HG02840 (cell line): Measurements from ENCODE around the gene TMEM131.
"Not testable (repeated sequence)": the region's sequence is repeated elsewhere in the genome, so short reads cannot be mapped to it uniquely, and the experiment has no call there.

ENCODE experiments used
- ATAC-seq: cut with Tn5 transposase; IDR thresholded peaks from one replicate; pipeline ENCODE4 v1.9.1; 2021; ENCODE audit warnings: mild to moderate bottlenecking, moderate library complexity, moderate number of reproducible peaks; ENCODE audit not compliant: unreplicated experiment, low FRiP score

The TMEM131 gene

DNA sequence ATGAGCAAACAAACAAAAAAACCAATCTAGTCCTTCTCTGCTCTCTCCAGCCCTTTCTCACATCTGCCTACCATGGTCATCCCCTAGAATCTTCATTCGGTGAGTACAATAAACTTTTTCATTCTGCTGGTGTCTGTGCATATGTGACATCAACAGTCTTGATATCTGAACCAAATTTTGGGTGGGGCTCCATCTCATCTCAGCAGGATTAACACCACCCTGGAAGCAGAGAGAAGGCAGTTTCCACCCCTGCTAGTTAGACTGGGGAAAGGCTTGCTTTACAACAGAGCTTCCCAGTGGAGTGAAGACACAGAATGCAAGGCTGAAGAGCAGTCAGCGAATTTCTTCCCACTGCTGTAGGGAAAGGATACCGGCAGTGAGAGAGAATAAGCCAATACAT lies 116.9 kb downstream of the TMEM131 start:
- no peak for ATAC-seq

DNA sequence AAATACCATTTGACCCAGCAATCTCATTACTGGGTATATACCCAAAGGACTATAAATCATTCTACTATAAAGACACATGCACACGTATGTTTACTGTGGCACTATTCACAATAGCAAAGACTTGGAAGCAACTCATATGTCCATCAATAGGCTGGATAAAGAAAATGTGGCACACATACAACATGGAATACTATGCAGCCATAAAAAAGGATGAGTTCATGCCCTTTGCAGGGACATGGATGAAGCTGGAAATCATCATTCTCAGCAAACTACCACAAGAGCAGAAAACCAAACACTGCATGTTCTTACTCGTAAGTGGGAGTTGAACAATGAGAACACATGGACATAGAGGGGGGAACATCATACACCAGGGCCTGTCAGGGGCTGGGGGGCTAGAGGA lies 117.4 kb downstream of the TMEM131 start:
- not testable (repeated sequence) for ATAC-seq

GRCh38 chr2:97871096-97871780 lies 124.5 kb downstream of the TMEM131 start:
- no peak for ATAC-seq

DNA sequence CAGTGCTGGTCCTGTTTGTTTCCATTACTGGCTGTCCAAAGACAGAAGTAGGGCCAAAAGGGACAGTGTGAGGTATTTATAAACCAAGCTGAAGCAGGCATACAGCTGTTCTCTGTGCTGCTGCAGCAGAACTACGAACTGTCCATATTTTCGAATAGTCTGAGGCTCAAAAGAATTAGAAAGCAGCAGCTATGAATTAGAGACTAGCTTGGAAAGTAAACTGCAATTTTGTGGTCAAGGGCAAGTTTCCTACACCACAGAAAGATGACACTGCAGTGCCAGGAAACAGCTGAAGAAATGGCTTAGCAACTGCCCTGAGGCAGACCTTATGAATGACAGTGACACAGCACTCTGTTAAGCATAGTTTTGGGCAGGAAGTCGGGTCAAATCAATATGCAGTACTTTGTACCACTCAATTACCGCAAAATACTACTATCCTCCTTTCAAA lies 125.3 kb downstream of the TMEM131 start:
- ATAC-seq, result peak; percentile 99

DNA sequence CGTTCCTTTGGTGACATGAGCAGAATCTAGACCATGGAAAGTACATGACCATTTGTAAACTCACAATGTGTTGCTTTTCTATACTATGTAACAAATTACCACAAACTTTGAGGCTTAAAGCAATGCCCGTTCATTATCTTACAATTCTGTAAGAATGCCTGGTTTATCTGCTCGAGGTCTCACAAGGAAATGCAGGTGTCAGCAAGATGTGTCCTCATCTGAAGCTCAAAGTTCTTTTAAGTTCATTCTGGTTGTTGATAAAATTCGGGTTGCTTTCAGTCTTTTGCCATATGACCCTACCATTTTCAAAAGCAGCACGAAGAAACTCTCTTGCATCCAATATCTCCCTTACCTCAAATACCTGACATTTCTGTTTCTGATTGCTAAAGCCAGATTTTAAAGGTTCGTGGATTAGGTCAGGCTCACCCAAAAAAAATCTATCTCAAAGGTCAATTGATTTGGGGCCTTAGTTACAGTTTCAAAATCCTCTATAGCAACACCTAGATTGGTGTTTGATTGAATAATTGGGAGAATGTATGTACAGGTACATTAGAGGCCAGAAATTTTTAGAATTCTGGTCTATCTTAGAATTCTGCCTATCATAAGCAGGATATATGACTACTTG lies 125.9 kb downstream of the TMEM131 start:
- no peak for ATAC-seq

- no peak for ATAC-seq
These were observed 126.6 kb downstream of the TMEM131 start for GRCh38 chr2:97868986-97869721.

DNA sequence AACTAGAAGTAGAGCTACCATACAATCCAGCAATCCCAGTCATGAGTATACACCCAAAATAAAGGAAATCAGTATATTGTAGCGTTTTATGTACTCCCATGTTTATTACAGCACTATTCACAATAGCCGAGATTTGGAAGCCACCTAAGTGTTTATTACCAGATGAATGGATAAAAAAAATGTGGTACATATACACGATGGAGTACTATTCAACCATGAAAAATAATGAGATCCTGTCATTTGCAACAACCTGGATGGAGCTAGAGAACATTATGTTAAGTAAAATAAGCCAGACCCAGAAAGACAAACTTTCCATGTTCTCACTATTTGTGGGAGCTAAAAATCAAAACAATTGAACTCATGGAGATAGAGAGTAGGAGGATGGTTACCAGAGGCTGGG lies 131.9 kb downstream of the TMEM131 start:
- no peak for ATAC-seq

DNA sequence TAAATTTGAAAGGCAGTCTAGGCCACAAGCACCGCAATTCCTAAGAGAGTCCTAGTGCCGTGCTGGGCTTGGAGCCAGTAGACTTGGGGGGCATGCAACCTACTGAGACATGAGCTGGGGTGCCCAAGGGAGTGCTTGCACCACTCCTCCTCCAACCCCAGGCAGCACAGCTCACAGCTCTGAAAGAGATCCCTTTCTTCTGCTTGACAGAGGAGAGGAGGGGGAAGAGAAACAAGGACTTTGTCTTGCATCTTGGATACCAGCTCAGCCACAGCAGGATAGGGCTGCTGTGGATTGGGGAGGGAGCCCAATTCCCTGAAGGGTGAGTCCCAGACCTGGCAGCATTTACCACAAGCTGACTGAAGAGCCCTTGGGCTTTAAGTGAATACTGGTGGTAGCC lies 134.6 kb downstream of the TMEM131 start:
- ATAC-seq, result no peak

- ATAC-seq, result no peak
These were observed 137.3 kb downstream of the TMEM131 start for GRCh38 chr2:97858442-97858841.

GRCh38 chr2:97857553-97857952 lies 138.2 kb downstream of the TMEM131 start:
- ATAC-seq, result no peak

- not testable (repeated sequence) for ATAC-seq
These were observed 142.7 kb downstream of the TMEM131 start for GRCh38 chr2:97853057-97853456.

GRCh38 chr2:97851172-97851571 lies 144.6 kb downstream of the TMEM131 start:
- no peak for ATAC-seq

DNA sequence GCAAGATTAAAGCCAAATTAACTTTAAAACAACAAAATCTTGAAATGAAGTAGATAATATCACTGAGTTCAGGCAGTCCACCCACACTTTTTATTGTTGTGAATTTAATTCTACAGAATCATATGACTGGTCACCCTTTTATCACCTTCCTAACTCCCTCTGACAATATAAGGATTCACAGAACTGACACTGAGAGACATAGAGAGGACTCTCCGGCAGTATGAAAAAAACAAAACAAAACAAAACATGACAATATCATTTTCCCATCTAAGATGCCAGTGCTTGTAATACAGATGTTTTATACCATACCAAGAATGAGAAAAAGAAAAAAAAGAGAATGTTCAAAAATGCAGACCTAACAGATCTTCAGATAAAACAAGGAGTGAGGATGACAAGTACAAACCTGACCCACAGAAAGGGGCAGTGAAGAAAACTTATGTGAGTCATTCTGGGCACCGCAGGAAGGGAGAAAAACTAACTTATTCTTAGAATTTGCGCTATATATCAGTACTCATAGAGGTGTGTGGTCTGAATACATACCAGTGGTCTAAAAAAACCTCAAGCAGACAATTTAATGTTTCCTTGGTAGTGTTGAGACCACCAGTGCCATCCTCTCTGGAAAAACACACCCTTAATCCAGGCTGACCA lies 145.7 kb downstream of the TMEM131 start:
- ATAC-seq, result no peak

- no peak for ATAC-seq
These were observed 147.4 kb downstream of the TMEM131 start for GRCh38 chr2:97848306-97848705.

GRCh38 chr2:97846716-97847115 lies 149.0 kb downstream of the TMEM131 start:
- not testable (repeated sequence) for ATAC-seq

DNA sequence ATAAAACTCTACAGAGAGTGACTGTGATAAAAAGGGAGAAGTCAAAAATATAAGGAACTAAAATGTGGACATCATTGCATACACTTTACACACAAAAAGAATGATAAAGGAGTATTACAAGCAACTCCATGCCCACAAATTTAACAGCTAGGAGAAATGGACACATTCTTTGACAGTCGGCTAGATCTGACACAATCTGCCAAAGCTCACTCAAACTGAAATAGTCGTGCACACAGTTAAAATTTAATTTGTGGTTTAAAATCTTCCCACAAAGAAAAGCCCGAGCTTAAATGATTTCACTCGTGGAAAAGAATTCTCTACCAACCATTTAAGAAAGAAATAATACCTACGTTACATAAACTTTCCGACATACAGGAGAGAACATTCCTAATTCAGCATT lies 149.9 kb downstream of the TMEM131 start:
- ATAC-seq, result no peak

- ATAC-seq, result no peak
These were observed 150.6 kb downstream of the TMEM131 start for GRCh38 chr2:97845133-97845532.

GRCh38 chr2:97844311-97844859 lies 151.4 kb downstream of the TMEM131 start:
- ATAC-seq, result no peak

DNA sequence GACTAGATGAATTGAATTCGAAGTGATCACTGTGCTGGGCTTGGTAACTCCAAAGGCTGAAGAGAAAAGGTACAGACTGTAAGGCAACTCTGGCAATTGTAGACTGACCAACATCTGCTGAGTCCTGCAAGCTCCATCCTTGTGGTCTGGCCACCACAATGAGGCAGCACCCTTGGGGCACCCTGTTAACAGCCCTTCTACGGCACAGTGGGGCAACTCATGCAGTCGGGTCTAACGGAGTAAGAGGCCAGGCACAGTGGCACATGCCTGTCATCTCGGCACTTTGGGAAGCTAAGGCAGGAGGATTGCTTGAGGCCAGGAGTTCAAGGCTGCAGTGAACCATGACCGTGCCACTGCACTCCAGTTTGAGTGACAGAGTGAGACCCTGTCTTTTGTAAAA lies 155.6 kb downstream of the TMEM131 start:
- no peak for ATAC-seq

- ATAC-seq, result no peak
These were observed 161.1 kb downstream of the TMEM131 start for GRCh38 chr2:97834610-97835009.

GRCh38 chr2:97831121-97831520 lies 164.6 kb downstream of the TMEM131 start:
- ATAC-seq, result no peak
